Activated T-helper 17 cell treated with anti-CD3 and anti-CD28 coated beads, Interleukin-2, amount 50 U/mL, for 72 hours (primary cell): ENCODE data around the gene DOCK3. TPM values are rescaled to one million over a fixed set of nuclear protein-coding genes. Genes with fewer than 3 reads are reported as not detected.
A peak's percentile ranks its signal among the peaks of the same experiment; 100 is the strongest.

Experiments
- ATAC-seq: fragments of 150-1000 bp; cut with Tn5 transposase; replicated peaks from 2 replicates; pipeline ENCODE4 v1.10.0; 2021; ENCODE audit warnings: mild to moderate bottlenecking, moderate library complexity
- H3K27ac Mint-ChIP-seq: one replicate; pipeline ENCODE4 v1.8.0; 2022; ENCODE audit warnings: mixed read lengths
- H3K27me3 Mint-ChIP-seq: one replicate; pipeline ENCODE4 v1.8.0; 2022; ENCODE audit warnings: mixed read lengths
- H3K36me3 Mint-ChIP-seq: one replicate; pipeline ENCODE4 v1.8.0; 2022; ENCODE audit warnings: low read depth, mild to moderate bottlenecking, mixed read lengths
- H3K4me1 Mint-ChIP-seq: one replicate; pipeline ENCODE4 v1.8.0; 2022; ENCODE audit warnings: mixed read lengths
- H3K4me3 Mint-ChIP-seq: one replicate; pipeline ENCODE4 v1.8.0; 2022; ENCODE audit warnings: mild to moderate bottlenecking, mixed read lengths
- H3K9me3 Mint-ChIP-seq: one replicate; pipeline ENCODE4 v1.8.0; 2022; ENCODE audit warnings: mixed read lengths
- total RNA-seq, 2 donors: library from RNA; stranded (reverse); gene quantifications; one replicate each; pipeline ENCODE4 v1.2.3, GENCODE V29; 2022

Gene DOCK3, protein sequence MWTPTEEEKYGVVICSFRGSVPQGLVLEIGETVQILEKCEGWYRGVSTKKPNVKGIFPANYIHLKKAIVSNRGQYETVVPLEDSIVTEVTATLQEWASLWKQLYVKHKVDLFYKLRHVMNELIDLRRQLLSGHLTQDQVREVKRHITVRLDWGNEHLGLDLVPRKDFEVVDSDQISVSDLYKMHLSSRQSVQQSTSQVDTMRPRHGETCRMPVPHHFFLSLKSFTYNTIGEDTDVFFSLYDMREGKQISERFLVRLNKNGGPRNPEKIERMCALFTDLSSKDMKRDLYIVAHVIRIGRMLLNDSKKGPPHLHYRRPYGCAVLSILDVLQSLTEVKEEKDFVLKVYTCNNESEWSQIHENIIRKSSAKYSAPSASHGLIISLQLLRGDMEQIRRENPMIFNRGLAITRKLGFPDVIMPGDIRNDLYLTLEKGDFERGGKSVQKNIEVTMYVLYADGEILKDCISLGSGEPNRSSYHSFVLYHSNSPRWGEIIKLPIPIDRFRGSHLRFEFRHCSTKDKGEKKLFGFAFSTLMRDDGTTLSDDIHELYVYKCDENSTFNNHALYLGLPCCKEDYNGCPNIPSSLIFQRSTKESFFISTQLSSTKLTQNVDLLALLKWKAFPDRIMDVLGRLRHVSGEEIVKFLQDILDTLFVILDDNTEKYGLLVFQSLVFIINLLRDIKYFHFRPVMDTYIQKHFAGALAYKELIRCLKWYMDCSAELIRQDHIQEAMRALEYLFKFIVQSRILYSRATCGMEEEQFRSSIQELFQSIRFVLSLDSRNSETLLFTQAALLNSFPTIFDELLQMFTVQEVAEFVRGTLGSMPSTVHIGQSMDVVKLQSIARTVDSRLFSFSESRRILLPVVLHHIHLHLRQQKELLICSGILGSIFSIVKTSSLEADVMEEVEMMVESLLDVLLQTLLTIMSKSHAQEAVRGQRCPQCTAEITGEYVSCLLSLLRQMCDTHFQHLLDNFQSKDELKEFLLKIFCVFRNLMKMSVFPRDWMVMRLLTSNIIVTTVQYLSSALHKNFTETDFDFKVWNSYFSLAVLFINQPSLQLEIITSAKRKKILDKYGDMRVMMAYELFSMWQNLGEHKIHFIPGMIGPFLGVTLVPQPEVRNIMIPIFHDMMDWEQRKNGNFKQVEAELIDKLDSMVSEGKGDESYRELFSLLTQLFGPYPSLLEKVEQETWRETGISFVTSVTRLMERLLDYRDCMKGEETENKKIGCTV (N-terminal part only)
- total RNA-seq = 1 to 10 TPM; 3.8 to 7.8 TPM

GRCh38 chr3:50674349-50675178 lies at the start of gene DOCK3:
Gene DOCK3, plus strand, starts transcription at chr3:50674927. Its CDS starts 337 bp downstream, at chr3:50675264.
- H3K9me3 Mint-ChIP-seq = no peaks in the 10 kb centered on the region
- peak; percentile 89 for ATAC-seq
- peak within 1 kb of the TSS; percentile 15 for H3K27ac Mint-ChIP-seq
- peaks cover 5% of the 10 kb centered on the region for H3K4me1 Mint-ChIP-seq
- H3K27me3 Mint-ChIP-seq = peaks cover 8% of the 10 kb centered on the region
- H3K4me3 Mint-ChIP-seq = peak within 1 kb of the TSS; percentile 67
- no peaks in the 10 kb centered on the region for H3K36me3 Mint-ChIP-seq

DNA sequence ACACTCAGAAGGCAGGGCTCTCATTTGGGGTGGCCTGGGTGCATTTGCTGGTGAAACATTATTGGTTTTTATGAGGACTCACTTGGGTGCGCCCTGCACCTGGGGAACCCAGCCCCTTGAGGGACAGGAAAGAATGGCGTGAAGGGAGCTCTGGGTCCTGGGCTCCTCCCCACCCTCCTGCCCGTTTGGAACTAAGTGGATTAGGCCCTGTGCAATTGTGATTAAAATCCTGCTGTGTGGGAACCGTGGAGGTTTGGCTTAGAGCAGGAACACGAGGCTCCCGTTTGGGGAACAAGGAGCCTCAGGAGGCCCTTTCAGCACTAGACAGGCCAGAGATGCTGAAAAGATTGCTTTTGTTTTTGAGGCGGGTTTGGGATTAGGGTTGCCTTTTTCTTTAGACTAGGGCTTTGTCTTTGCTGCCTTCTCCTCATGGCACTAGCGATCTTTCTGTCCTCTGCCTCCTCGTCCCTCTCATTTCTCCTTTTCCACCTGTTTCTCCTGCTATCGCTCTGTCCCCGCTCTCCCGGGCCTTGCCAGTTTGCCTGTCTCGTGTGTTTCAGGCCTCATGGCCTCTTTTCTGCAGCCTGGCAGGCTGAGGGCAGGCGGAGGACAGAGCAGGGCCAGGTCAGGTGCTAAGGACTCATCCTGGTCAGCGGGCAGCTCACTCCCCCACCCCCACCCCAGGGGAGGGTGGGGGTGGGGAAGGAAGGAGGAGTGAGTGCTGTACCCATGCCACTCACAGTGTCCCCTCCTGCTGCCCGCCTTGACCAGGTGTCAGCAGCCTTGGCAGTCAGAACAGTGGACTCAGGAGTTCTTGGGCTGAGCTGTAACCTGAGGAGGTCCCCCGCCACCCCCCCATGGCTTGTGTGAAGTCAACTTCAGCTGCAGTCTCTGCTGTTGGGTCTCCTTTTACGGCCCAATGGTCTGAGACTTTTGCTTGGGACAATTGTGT lies 49.2 kb upstream of the DOCK3 start:
- no peak for ATAC-seq
- peak overlapping the region; percentile 87 for H3K27ac Mint-ChIP-seq
- H3K4me1 Mint-ChIP-seq = peaks cover 56% of the 10 kb centered on the region
- H3K36me3 Mint-ChIP-seq = peaks cover 92% of the 10 kb centered on the region
- peak overlapping the region; percentile 79 for H3K4me3 Mint-ChIP-seq
- no peaks in the 10 kb centered on the region for H3K27me3 Mint-ChIP-seq
- no peaks in the 10 kb centered on the region for H3K9me3 Mint-ChIP-seq

DNA sequence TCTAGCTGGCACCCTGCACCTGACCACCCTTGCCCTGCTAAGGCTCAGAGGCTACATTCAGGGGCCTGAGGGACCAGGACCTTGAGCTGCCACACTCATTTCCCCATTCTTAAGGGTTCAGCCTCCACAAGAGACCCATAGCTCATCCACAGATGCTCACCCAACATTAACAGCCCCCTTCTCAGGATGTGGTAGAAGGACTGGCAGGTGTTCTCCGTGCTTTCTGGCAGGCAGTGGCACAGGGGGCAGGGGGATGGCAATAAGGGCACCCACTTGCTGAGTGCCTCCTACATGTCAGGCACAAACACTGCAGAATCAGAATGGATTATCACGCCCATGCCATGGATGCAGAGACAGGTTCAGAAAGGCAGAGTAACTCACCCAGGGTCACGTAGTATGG lies 48.3 kb upstream of the DOCK3 start:
- Mint-ChIP-seq H3K9me3 (no peaks in the 10 kb centered on the region), H3K27ac (peak overlapping the region; percentile 87), H3K27me3 (no peaks in the 10 kb centered on the region), H3K4me1 (peaks cover 59% of the 10 kb centered on the region), H3K4me3 (peak overlapping the region; percentile 19), H3K36me3 (peaks cover 92% of the 10 kb centered on the region)
- ATAC-seq = no peak

DNA sequence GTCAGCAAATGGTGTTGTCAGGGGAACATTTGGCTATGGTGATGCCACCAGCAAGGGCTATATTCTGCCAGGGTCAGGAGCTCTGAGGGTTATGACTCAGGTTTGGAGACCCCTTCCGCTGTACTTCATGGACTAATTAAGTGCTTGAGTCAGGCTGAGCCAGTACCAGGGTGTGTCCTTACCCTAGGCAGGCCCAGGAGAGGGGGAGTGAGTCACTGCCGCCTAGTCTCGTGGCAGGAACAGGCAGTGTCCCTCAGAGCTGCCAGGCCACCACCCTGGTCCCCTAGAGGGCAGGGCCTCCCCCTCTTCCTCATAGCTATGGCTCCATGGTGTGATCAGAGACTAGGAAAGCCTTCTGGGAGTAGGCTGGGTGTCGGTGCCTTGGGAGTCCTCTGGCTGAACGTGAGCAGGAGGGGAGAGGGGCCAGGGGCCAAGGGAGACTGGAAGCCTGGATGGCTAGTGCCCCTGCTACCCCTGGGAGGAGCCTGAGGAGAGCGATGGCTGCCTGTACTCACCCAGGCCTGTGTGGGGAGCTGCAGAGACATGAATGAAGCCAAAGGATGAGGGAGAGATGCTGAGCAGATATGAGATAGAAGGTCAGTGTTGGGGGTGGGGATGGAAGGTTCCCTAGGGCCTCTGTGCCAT lies 47.2 kb upstream of the DOCK3 start:
- H3K9me3 Mint-ChIP-seq = no peaks in the 10 kb centered on the region
- H3K27ac Mint-ChIP-seq = peak overlapping the region; percentile 89
- peaks cover 64% of the 10 kb centered on the region for H3K4me1 Mint-ChIP-seq
- H3K36me3 Mint-ChIP-seq = peaks cover 91% of the 10 kb centered on the region
- peak overlapping the region; percentile 68 for H3K4me3 Mint-ChIP-seq
- peak; percentile 55 for ATAC-seq
- H3K27me3 Mint-ChIP-seq = no peaks in the 10 kb centered on the region

GRCh38 chr3:50628601-50629000 lies 46.1 kb upstream of the DOCK3 start:
- Mint-ChIP-seq H3K27ac (peak overlapping the region; percentile 89), H3K36me3 (peaks cover 85% of the 10 kb centered on the region), H3K9me3 (no peaks in the 10 kb centered on the region), H3K4me3 (peak overlapping the region; percentile 68), H3K4me1 (peaks cover 64% of the 10 kb centered on the region), H3K27me3 (no peaks in the 10 kb centered on the region)
- ATAC-seq = no peak

GRCh38 chr3:50630394-50630793 lies 44.3 kb upstream of the DOCK3 start:
- Mint-ChIP-seq H3K4me1 (peaks cover 60% of the 10 kb centered on the region), H3K27me3 (no peaks in the 10 kb centered on the region), H3K9me3 (no peaks in the 10 kb centered on the region), H3K36me3 (peaks cover 85% of the 10 kb centered on the region), H3K4me3 (peak overlapping the region; percentile 66), H3K27ac (peak overlapping the region; percentile 84)
- ATAC-seq = no peak

DNA sequence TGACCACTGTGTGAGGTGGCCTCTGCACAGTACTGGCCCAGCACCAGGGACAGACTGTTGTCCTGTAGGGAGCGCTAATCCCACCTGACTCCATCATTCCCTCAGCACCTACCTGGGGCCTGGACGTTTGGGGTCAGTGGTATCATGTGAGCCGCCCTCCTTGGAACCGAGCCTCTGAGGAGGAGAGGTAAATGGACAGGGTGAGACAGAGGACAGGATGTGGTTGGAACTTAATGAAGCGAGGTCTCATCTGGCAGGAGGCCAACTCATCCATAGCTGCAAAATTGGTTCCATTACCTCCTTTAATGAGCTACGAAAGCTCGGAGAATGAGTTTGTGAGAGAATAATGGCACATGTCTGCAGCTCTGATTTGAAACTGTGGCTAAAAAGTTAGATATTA lies 43.9 kb upstream of the DOCK3 start:
- ATAC-seq = no peak
- peak overlapping the region; percentile 84 for H3K27ac Mint-ChIP-seq
- H3K4me1 Mint-ChIP-seq = peaks cover 60% of the 10 kb centered on the region
- no peaks in the 10 kb centered on the region for H3K9me3 Mint-ChIP-seq
- peak overlapping the region; percentile 66 for H3K4me3 Mint-ChIP-seq
- peaks cover 86% of the 10 kb centered on the region for H3K36me3 Mint-ChIP-seq
- no peaks in the 10 kb centered on the region for H3K27me3 Mint-ChIP-seq

DNA sequence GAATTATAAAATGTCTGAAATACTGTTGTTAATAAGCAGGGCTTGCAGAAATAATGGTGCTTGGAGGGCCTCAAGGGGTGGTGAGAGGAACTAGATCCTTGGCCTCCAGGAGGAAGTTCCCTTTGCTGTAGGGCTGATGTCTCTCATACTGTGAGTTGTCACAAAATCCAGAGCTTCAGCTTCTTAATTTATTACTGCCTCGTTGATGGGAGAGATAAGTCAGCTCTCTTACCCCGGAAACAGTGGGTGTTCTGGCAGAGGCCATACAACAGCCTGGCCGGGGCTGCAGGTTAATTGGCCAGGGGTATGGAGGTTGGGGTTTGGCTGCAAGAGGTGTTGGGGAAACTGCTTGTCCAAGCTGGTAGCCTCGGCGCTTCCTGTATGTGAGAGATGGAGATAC lies 42.3 kb upstream of the DOCK3 start:
- peaks cover 86% of the 10 kb centered on the region for H3K36me3 Mint-ChIP-seq
- H3K27ac Mint-ChIP-seq = peak overlapping the region; percentile 86
- no peaks in the 10 kb centered on the region for H3K27me3 Mint-ChIP-seq
- H3K4me1 Mint-ChIP-seq = peaks cover 66% of the 10 kb centered on the region
- peak; percentile 76 for ATAC-seq
- H3K9me3 Mint-ChIP-seq = no peaks in the 10 kb centered on the region
- peak overlapping the region; percentile 66 for H3K4me3 Mint-ChIP-seq

- Mint-ChIP-seq H3K4me1 (peaks cover 67% of the 10 kb centered on the region), H3K27me3 (no peaks in the 10 kb centered on the region), H3K9me3 (no peaks in the 10 kb centered on the region), H3K4me3 (peak overlapping the region; percentile 66), H3K27ac (peak overlapping the region; percentile 81), H3K36me3 (peaks cover 82% of the 10 kb centered on the region)
- ATAC-seq = no peak
Observed at GRCh38 chr3:50633230-50633790, 41.4 kb upstream of the DOCK3 start.

DNA sequence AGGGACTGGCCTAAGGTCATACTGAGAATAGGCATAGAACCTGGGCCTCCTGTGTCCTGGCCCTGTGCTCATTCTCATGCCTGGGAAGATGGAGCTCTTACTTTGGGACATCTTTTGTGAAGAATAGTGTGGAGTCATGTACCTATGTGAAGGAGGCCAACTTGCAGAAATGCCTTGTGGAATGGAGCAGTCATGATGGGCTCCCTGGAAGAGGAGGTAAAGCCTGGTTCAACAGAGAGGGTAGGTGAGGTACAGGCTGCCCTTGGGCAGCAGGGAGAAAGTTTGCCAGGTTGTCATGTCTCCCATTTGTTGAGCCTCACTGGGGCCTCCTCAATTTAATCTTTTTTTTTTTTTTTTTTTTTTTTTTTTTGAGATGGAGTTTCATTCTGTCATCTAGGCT lies 39.7 kb upstream of the DOCK3 start:
- Mint-ChIP-seq H3K9me3 (no peaks in the 10 kb centered on the region), H3K27me3 (no peaks in the 10 kb centered on the region), H3K4me3 (no peak overlapping the region), H3K36me3 (peaks cover 83% of the 10 kb centered on the region), H3K27ac (no peak overlapping the region), H3K4me1 (peaks cover 57% of the 10 kb centered on the region)
- no peak for ATAC-seq

GRCh38 chr3:50637011-50637410 lies 37.7 kb upstream of the DOCK3 start:
- H3K4me3 Mint-ChIP-seq = peak overlapping the region; percentile 61
- peaks cover 46% of the 10 kb centered on the region for H3K4me1 Mint-ChIP-seq
- H3K27ac Mint-ChIP-seq = peak overlapping the region; percentile 82
- peaks cover 84% of the 10 kb centered on the region for H3K36me3 Mint-ChIP-seq
- H3K9me3 Mint-ChIP-seq = no peaks in the 10 kb centered on the region
- no peak for ATAC-seq
- H3K27me3 Mint-ChIP-seq = no peaks in the 10 kb centered on the region

DNA sequence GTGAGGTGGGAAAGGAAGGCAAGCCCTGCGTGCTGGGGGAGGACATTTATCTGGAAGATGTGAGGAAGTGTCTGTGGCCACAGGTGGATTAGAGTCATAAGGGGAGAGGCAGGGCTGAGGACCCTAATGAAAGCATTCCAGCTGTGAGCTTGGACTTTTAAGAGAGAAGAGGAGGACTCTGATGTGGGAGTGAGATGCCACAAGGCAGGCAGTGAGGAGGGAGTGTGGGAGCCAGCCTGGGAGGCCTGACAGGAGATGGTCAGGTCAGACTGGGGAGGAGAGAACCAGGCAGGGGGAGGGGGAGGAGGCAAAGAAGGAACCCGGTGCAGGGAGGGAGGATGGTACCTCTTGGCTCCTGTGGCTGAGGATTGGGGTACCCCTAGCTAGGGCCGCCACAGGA lies 36.8 kb upstream of the DOCK3 start:
- Mint-ChIP-seq H3K27me3 (no peaks in the 10 kb centered on the region), H3K9me3 (no peaks in the 10 kb centered on the region), H3K4me1 (peaks cover 41% of the 10 kb centered on the region), H3K27ac (peak overlapping the region; percentile 82), H3K36me3 (peaks cover 85% of the 10 kb centered on the region), H3K4me3 (no peak overlapping the region)
- ATAC-seq = no peak
